ENCODE data around the gene ARHGAP26. TPM values are rescaled to one million over a fixed set of nuclear protein-coding genes. Genes with fewer than 3 reads are reported as not detected.

Gene ARHGAP26
- total and polyA plus RNA-seq, 2 experiments from 2014 or later, result 9.5 to 16.8 TPM

GRCh38 chr5:143134269-143134668, 364.1 kb downstream of the ARHGAP26 start:
- Mint-ChIP-seq H3K4me1 (no peaks in the 10 kb centered on the region), H3K27me3 (ENCODE audit: insufficient read depth, low read depth, poor library complexity) (no peaks in the 10 kb centered on the region), H3K4me3 (no peak overlapping the region), H3K27ac (peak overlapping the region; percentile 57; the same call in 1 of the 2 replicates), H3K9me3 (no peaks in the 10 kb centered on the region), H3K36me3 (ENCODE audit: low read depth) (no peaks in the 10 kb centered on the region)
- DNase-seq (ENCODE audit: low spot score) (no peak), ATAC-seq (no peak)
- H3K27ac ChIP-seq (ENCODE audit: low read depth), result no peak overlapping the region
- H3K9me2 ChIP-seq (ENCODE audit: insufficient read depth), result no peaks in the 10 kb centered on the region
- 0 out of 2 replicates have a peak, but pooled peaks cover 4% of the 10 kb centered on the region for H4K20me1 ChIP-seq (replicated peaks; ENCODE audit: insufficient read depth)
- no peaks in the 10 kb centered on the region for H3K4me1 ChIP-seq (ENCODE audit: insufficient read depth)
- no peak overlapping the region for H3K4me2 ChIP-seq
- H3K27me3 ChIP-seq (ENCODE audit: insufficient read depth), result no peaks in the 10 kb centered on the region
- no peaks in the 10 kb centered on the region for H3K79me2 ChIP-seq (replicated peaks; ENCODE audit: insufficient read depth)
- TF ChIP-seq, protein P1, sequence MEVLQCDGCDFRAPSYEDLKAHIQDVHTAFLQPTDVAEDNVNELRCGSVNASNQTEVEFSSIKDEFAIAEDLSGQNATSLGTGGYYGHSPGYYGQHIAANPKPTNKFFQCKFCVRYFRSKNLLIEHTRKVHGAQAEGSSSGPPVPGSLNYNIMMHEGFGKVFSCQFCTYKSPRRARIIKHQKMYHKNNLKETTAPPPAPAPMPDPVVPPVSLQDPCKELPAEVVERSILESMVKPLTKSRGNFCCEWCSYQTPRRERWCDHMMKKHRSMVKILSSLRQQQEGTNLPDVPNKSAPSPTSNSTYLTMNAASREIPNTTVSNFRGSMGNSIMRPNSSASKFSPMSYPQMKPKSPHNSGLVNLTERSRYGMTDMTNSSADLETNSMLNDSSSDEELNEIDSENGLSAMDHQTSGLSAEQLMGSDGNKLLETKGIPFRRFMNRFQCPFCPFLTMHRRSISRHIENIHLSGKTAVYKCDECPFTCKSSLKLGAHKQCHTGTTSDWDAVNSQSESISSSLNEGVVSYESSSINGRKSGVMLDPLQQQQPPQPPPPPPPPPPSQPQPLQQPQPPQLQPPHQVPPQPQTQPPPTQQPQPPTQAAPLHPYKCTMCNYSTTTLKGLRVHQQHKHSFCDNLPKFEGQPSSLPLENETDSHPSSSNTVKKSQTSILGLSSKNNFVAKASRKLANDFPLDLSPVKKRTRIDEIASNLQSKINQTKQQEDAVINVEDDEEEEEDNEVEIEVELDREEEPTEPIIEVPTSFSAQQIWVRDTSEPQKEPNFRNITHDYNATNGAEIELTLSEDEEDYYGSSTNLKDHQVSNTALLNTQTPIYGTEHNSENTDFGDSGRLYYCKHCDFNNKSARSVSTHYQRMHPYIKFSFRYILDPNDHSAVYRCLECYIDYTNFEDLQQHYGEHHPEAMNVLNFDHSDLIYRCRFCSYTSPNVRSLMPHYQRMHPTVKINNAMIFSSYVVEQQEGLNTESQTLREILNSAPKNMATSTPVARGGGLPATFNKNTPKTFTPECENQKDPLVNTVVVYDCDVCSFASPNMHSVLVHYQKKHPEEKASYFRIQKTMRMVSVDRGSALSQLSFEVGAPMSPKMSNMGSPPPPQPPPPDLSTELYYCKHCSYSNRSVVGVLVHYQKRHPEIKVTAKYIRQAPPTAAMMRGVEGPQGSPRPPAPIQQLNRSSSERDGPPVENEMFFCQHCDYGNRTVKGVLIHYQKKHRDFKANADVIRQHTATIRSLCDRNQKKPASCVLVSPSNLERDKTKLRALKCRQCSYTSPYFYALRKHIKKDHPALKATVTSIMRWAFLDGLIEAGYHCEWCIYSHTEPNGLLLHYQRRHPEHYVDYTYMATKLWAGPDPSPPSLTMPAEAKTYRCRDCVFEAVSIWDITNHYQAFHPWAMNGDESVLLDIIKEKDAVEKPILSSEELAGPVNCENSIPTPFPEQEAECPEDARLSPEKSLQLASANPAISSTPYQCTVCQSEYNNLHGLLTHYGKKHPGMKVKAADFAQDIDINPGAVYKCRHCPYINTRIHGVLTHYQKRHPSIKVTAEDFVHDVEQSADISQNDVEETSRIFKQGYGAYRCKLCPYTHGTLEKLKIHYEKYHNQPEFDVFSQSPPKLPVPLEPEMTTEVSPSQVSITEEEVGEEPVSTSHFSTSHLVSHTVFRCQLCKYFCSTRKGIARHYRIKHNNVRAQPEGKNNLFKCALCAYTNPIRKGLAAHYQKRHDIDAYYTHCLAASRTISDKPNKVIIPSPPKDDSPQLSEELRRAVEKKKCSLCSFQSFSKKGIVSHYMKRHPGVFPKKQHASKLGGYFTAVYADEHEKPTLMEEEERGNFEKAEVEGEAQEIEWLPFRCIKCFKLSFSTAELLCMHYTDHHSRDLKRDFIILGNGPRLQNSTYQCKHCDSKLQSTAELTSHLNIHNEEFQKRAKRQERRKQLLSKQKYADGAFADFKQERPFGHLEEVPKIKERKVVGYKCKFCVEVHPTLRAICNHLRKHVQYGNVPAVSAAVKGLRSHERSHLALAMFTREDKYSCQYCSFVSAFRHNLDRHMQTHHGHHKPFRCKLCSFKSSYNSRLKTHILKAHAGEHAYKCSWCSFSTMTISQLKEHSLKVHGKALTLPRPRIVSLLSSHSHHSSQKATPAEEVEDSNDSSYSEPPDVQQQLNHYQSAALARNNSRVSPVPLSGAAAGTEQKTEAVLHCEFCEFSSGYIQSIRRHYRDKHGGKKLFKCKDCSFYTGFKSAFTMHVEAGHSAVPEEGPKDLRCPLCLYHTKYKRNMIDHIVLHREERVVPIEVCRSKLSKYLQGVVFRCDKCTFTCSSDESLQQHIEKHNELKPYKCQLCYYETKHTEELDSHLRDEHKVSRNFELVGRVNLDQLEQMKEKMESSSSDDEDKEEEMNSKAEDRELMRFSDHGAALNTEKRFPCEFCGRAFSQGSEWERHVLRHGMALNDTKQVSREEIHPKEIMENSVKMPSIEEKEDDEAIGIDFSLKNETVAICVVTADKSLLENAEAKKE (CRISPR knock-in tag; IDR thresholded peaks at IDR 0.05), result no peak
- TF ChIP-seq CREB1 (CRISPR knock-in tag; IDR thresholded peaks at IDR 0.05; ENCODE audit: low read depth), result no peak
- TF ChIP-seq, protein P2, sequence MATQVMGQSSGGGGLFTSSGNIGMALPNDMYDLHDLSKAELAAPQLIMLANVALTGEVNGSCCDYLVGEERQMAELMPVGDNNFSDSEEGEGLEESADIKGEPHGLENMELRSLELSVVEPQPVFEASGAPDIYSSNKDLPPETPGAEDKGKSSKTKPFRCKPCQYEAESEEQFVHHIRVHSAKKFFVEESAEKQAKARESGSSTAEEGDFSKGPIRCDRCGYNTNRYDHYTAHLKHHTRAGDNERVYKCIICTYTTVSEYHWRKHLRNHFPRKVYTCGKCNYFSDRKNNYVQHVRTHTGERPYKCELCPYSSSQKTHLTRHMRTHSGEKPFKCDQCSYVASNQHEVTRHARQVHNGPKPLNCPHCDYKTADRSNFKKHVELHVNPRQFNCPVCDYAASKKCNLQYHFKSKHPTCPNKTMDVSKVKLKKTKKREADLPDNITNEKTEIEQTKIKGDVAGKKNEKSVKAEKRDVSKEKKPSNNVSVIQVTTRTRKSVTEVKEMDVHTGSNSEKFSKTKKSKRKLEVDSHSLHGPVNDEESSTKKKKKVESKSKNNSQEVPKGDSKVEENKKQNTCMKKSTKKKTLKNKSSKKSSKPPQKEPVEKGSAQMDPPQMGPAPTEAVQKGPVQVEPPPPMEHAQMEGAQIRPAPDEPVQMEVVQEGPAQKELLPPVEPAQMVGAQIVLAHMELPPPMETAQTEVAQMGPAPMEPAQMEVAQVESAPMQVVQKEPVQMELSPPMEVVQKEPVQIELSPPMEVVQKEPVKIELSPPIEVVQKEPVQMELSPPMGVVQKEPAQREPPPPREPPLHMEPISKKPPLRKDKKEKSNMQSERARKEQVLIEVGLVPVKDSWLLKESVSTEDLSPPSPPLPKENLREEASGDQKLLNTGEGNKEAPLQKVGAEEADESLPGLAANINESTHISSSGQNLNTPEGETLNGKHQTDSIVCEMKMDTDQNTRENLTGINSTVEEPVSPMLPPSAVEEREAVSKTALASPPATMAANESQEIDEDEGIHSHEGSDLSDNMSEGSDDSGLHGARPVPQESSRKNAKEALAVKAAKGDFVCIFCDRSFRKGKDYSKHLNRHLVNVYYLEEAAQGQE (IDR thresholded peaks at IDR 0.05; ENCODE audit: unreplicated experiment), result no peak
- TF ChIP-seq EZH2phosphoT487 (IDR thresholded peaks at IDR 0.05; ENCODE audit: unreplicated experiment), result no peak
- no peak for TF ChIP-seq EZH2 (IDR thresholded peaks at IDR 0.05; ENCODE audit: low read depth, unreplicated experiment)
- TF ChIP-seq NANOG (IDR thresholded peaks at IDR 0.05; ENCODE audit: borderline replicate concordance), result no peak
- TF ChIP-seq ZNF114 (CRISPR knock-in tag; IDR thresholded peaks at IDR 0.05), result no peak
- TF ChIP-seq POLR2AphosphoS5 (IDR thresholded peaks at IDR 0.05; ENCODE audit: low read depth), result no peak
- H3K4me3 ChIP-seq, result no peak overlapping the region
- H2AFZ ChIP-seq, result no peak overlapping the region
- H3K36me3 ChIP-seq (ENCODE audit: insufficient read depth), result no peaks in the 10 kb centered on the region
- H3F3A ChIP-seq (replicated peaks; ENCODE audit: low read depth), result no peaks in the 10 kb centered on the region

Measured in GM23338 (cell line).